HG03159 (cell line): ENCODE measurements around the gene DNAJC1.
"Not testable (repeated sequence)": the region's sequence is repeated elsewhere in the genome, so short reads cannot be mapped to it uniquely, and the experiment has no call there.

Experiments
- ATAC-seq: cut with Tn5 transposase; IDR thresholded peaks from one replicate; pipeline ENCODE4 v1.9.1; 2021; ENCODE audit warnings: mild to moderate bottlenecking, moderate library complexity; ENCODE audit not compliant: unreplicated experiment

Gene DNAJC1

GRCh38 chr10:21733710-21734109, 269.8 kb downstream of the DNAJC1 start:
- ATAC-seq = no peak

GRCh38 chr10:21732067-21732772, 271.3 kb downstream of the DNAJC1 start:
- peak; percentile 84 for ATAC-seq

GRCh38 chr10:21728618-21729017, 274.9 kb downstream of the DNAJC1 start:
- ATAC-seq = no peak

GRCh38 chr10:21727452-21728168, 275.9 kb downstream of the DNAJC1 start:
- ATAC-seq = no peak

GRCh38 chr10:21726601-21727225, 276.8 kb downstream of the DNAJC1 start:
- ATAC-seq = no peak

GRCh38 chr10:21724687-21725367, 278.7 kb downstream of the DNAJC1 start:
- peak; percentile 96 for ATAC-seq

GRCh38 chr10:21724020-21724589, 279.4 kb downstream of the DNAJC1 start:
- no peak for ATAC-seq

GRCh38 chr10:21722209-21722608, 281.3 kb downstream of the DNAJC1 start:
- ATAC-seq = no peak

- ATAC-seq = no peak
Observed at GRCh38 chr10:21721000-21721665, 282.4 kb downstream of the DNAJC1 start.

- no peak for ATAC-seq
Observed at GRCh38 chr10:21720090-21720489, 283.4 kb downstream of the DNAJC1 start.

GRCh38 chr10:21719502-21719901, 284.0 kb downstream of the DNAJC1 start:
- no peak for ATAC-seq

GRCh38 chr10:21717437-21718054, 286.0 kb downstream of the DNAJC1 start:
- not testable (repeated sequence) for ATAC-seq

GRCh38 chr10:21715531-21716195, 287.9 kb downstream of the DNAJC1 start:
- ATAC-seq = no peak

- no peak for ATAC-seq
Observed at GRCh38 chr10:21712975-21713374, 290.6 kb downstream of the DNAJC1 start.

- no peak for ATAC-seq
Observed at GRCh38 chr10:21707498-21707897, 296.0 kb downstream of the DNAJC1 start.
